GM21447 (cell line): ENCODE measurements around the gene DDX1.
"Not testable (repeated sequence)": the region's sequence is repeated elsewhere in the genome, so short reads cannot be mapped to it uniquely, and the experiment has no call there.

Experiments
- ATAC-seq: cut with Tn5 transposase; IDR thresholded peaks from one replicate; pipeline ENCODE4 v1.9.1; 2021; ENCODE audit not compliant: unreplicated experiment

Gene DDX1

GRCh38 chr2:15672961-15673918 lies 81.6 kb downstream of the DDX1 start:
- ATAC-seq, result no peak

DNA sequence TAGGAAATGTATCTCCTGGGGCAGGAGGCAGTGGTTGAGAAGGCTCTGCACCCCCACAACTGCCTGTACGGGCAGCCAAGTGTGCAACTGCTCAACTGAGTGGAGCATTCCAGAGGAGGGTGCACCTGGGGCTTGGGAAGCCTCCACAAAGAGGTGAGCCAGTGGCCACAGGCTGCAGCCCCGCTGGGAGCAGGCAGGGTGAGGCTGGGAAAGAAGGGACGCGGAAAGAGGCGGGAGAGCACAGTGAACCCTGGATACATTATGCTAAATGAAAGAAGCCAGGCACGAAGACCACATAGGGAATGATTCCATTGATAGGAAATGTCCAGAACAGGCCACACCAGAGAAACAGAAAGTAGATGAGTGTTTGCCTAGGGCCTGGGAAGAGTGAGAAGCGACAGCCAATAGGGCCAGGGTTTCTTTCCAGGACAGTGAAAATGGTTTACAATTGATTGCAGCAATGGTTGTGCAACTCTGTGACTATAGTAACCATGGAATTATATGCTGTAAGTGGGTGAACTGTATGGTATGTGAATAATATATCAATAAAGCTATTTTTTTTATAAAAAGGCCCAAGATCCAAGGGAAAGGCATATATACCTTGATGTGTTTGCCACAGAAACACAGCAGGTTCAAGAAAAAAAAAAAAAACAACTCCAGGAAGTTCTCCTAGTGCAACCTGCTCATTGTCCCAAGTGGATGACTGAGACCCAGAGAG lies 82.4 kb downstream of the DDX1 start:
- no peak for ATAC-seq

- no peak for ATAC-seq
Measured at GRCh38 chr2:15674637-15675455, 83.2 kb downstream of the DDX1 start.

DNA sequence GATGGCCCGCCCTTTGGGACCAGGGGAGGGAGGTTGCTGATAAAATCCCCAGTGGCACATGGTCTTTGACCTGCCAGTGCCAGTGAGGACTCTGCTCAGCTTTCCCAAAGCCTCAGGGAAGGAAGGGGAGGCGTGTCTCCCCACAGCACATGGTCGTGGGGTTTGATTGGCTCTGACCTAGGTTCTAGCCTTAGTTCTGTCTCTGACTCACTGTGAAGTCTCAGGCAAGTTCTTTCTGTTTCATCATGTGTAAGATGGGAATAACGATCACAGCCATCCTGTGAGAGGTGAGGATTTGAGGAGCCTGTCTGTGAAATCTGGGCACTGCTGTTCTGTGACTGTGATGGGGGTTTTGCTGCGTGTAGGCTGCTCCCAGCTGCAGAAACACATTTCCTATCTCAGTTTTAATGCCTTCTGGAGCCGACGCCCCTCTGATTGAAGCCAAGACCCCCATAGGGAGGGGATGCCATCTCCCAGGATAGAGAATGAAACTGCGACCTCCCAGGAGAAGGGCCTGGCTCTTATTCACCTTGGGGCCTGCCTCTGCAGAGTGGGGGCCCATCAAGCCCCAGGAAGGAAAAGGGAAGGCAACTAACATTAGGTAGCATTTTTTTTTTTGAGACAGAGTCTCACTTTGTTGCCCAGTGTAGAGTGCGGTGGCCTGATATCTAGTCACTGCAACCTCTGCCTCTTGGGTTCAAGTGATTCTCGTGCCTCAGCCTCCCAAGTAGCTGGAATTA lies 84.0 kb downstream of the DDX1 start:
- no peak for ATAC-seq

- ATAC-seq, result no peak
Measured at GRCh38 chr2:15677141-15677843, 85.6 kb downstream of the DDX1 start.

- no peak for ATAC-seq
Measured at GRCh38 chr2:15678346-15678745, 86.7 kb downstream of the DDX1 start.

- no peak for ATAC-seq
Measured at GRCh38 chr2:15678909-15679308, 87.2 kb downstream of the DDX1 start.

- ATAC-seq, result no peak
Measured at GRCh38 chr2:15679386-15679924, 87.8 kb downstream of the DDX1 start.

DNA sequence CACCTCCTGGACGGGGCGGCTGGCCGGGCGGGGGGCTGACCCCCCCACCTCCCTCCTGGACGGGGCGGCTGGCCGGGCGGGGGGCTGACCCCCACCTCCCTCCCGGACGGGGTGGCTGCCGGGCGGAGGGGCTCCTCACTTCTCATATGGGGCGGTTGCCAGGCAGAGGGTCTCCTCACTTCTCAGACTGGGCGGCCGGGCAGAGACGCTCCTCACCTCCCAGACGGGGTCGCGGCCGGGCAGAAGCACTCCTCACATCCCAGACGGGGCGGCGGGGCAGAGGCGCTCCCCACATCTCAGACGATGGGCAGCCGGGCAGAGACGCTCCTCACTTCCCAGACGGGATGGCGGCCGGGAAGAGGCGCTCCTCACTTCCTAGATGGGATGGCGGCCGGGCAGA lies 88.5 kb downstream of the DDX1 start:
- not testable (repeated sequence) for ATAC-seq
